HepG2 (cell line): ENCODE data around the gene FOCAD. TPM values are rescaled to one million over a fixed set of nuclear protein-coding genes. Genes with fewer than 3 reads are reported as not detected.

ENCODE experiments used
- DNMT1 ChIP-seq: sonication (generic); formaldehyde crosslinking; IDR thresholded peaks from 2 replicates; pipeline ENCODE4 v1.5.1; 2020; ENCODE audit warnings: mild to moderate bottlenecking, missing genetic modification reagents
- MTF2 ChIP-seq: sonication (generic); formaldehyde crosslinking; IDR thresholded peaks from 2 replicates; pipeline ENCODE4 v1.5.0; 2020; ENCODE audit warnings: missing genetic modification reagents, borderline replicate concordance
- SALL1 ChIP-seq: sonication (generic); formaldehyde crosslinking; IDR thresholded peaks from 2 replicates; pipeline ENCODE4 v1.8.0; 2022; ENCODE audit warnings: mild to moderate bottlenecking, missing genetic modification reagents
- SMAD1 ChIP-seq: sonication (generic); formaldehyde crosslinking; IDR thresholded peaks from 2 replicates; pipeline ENCODE4 v1.4.0; 2020; ENCODE audit warnings: missing genetic modification reagents, low read depth, mild to moderate bottlenecking, borderline replicate concordance
- ZBTB20 ChIP-seq: sonication (generic); formaldehyde crosslinking; IDR thresholded peaks from 2 replicates; pipeline ENCODE4 v1.8.1; 2023; ENCODE audit warnings: missing genetic modification reagents, low read depth, mild to moderate bottlenecking, borderline replicate concordance
- ZNF337 ChIP-seq: sonication (generic); formaldehyde crosslinking; IDR thresholded peaks from 2 replicates; pipeline ENCODE4 v1.5.1; 2020; ENCODE audit warnings: missing genetic modification reagents, low read depth, mild to moderate bottlenecking, borderline replicate concordance
- ZNF546 ChIP-seq: sonication (generic); formaldehyde crosslinking; conservative IDR thresholded peaks from 2 replicates; pipeline ENCODE4 v1.8.1; 2023; ENCODE audit warnings: mild to moderate bottlenecking, missing genetic modification reagents
- ZNF674 ChIP-seq: sonication (generic); formaldehyde crosslinking; IDR thresholded peaks from 2 replicates; pipeline ENCODE4 v1.5.0; 2020; ENCODE audit warnings: low read depth, mild to moderate bottlenecking, missing genetic modification reagents
- ZSCAN12 ChIP-seq: sonication (generic); formaldehyde crosslinking; IDR thresholded peaks from 2 replicates; pipeline ENCODE4 v1.9.0; 2021; ENCODE audit warnings: mild to moderate bottlenecking, missing genetic modification reagents
- ZSCAN29 ChIP-seq: sonication (generic); formaldehyde crosslinking; conservative IDR thresholded peaks from 2 replicates; pipeline ENCODE4 v1.4.0; 2020; ENCODE audit warnings: mild to moderate bottlenecking, missing genetic modification reagents
- polyA plus RNA-seq, 8 experiments: library from polyadenylated mRNA; depleted of rRNA in 3 of 8; stranded (reverse) in 7 of 8; unstranded in 1 of 8; fragments of >200 nt; fragmentation: Illumina TruSeq in 4 of 8; extraction: Trizol in 4 of 8; gene quantifications; 2 replicates each; pipeline versions ENCODE4 v1.2.1 to v1.2.3, GENCODE V29; 2011 to 2016; ENCODE audit warnings: low read depth in 4 of 8, missing spikeins in 1 of 8, mixed read lengths in 1 of 8; ENCODE audit not compliant: insufficient read depth in 1 of 8
- total RNA-seq, 5 experiments: library from RNA; depleted of rRNA; stranded (reverse); fragments of >200 nt; fragmentation: Illumina TruSeq; extraction: Trizol; gene quantifications; 2 replicates each; pipeline ENCODE4 v1.2.3, GENCODE V29; 2016; ENCODE audit warnings: low read depth in 1 of 5
- TF ChIP-seq, protein P1 (sequence below): sonication (generic); formaldehyde crosslinking; IDR thresholded peaks from 2 replicates; pipeline ENCODE4 v1.4.0; 2020; ENCODE audit warnings: missing genetic modification reagents, borderline replicate concordance
- TF ChIP-seq, protein P2 (sequence below), 2 experiments: sonication (generic) in 1 of 2; formaldehyde crosslinking in 1 of 2; IDR thresholded peaks; 2 replicates each; pipeline versions ENCODE4 v1.4.0 to v1.6.1; 2016 to 2020; ENCODE audit warnings: borderline replicate concordance in 1 of 2, low read depth in 1 of 2, mild to moderate bottlenecking in 1 of 2, missing genetic modification reagents in 1 of 2
- TF ChIP-seq, protein P3 (sequence below): sonication (generic); formaldehyde crosslinking; IDR thresholded peaks from 2 replicates; pipeline ENCODE4 v1.5.0; 2020; ENCODE audit warnings: mild to moderate bottlenecking, missing genetic modification reagents
- TF ChIP-seq, protein P4 (sequence below): IDR thresholded peaks from 2 replicates; pipeline ENCODE4 v1.6.1; 2016; ENCODE audit warnings: missing biosample characterization, missing genetic modification reagents, low read depth

FOCAD gene
- total and polyA plus RNA-seq, 2 of the 13 experiments (the other 11 are each of a cell fraction or from before 2014, with no cell fraction given) = 18.0 to 31.1 TPM

DNA sequence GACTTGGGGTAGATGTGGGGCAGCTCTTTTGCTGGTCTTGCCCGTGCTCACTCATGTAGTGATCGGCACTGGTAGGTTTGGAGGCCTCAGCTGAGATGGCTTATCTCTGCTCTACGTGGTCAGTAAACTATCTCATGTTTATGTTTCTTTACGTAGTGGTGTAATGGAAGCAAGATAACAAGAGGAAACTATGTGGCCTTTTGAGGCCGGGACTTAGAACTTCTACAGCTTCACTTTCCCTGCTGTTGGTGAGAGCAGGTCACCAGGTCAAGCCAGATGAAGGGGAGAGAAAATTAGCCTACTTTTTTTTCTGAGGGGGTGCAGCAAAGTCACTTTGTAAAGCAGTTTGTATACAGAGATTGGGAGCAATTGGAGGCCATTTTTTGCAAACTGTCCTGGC, 8.5 kb downstream of the FOCAD start (continued):
- TF ChIP-seq, protein P1, sequence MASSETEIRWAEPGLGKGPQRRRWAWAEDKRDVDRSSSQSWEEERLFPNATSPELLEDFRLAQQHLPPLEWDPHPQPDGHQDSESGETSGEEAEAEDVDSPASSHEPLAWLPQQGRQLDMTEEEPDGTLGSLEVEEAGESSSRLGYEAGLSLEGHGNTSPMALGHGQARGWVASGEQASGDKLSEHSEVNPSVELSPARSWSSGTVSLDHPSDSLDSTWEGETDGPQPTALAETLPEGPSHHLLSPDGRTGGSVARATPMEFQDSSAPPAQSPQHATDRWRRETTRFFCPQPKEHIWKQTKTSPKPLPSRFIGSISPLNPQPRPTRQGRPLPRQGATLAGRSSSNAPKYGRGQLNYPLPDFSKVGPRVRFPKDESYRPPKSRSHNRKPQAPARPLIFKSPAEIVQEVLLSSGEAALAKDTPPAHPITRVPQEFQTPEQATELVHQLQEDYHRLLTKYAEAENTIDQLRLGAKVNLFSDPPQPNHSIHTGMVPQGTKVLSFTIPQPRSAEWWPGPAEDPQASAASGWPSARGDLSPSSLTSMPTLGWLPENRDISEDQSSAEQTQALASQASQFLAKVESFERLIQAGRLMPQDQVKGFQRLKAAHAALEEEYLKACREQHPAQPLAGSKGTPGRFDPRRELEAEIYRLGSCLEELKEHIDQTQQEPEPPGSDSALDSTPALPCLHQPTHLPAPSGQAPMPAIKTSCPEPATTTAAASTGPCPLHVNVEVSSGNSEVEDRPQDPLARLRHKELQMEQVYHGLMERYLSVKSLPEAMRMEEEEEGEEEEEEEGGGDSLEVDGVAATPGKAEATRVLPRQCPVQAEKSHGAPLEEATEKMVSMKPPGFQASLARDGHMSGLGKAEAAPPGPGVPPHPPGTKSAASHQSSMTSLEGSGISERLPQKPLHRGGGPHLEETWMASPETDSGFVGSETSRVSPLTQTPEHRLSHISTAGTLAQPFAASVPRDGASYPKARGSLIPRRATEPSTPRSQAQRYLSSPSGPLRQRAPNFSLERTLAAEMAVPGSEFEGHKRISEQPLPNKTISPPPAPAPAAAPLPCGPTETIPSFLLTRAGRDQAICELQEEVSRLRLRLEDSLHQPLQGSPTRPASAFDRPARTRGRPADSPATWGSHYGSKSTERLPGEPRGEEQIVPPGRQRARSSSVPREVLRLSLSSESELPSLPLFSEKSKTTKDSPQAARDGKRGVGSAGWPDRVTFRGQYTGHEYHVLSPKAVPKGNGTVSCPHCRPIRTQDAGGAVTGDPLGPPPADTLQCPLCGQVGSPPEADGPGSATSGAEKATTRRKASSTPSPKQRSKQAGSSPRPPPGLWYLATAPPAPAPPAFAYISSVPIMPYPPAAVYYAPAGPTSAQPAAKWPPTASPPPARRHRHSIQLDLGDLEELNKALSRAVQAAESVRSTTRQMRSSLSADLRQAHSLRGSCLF (CRISPR knock-in tag) = no peak
- TF ChIP-seq ZNF546 (CRISPR knock-in tag) = no peak
- peak; percentile 98; the same call in 1 of the 2 replicates for TF ChIP-seq ZBTB20 (CRISPR knock-in tag)
- TF ChIP-seq, protein P2, sequence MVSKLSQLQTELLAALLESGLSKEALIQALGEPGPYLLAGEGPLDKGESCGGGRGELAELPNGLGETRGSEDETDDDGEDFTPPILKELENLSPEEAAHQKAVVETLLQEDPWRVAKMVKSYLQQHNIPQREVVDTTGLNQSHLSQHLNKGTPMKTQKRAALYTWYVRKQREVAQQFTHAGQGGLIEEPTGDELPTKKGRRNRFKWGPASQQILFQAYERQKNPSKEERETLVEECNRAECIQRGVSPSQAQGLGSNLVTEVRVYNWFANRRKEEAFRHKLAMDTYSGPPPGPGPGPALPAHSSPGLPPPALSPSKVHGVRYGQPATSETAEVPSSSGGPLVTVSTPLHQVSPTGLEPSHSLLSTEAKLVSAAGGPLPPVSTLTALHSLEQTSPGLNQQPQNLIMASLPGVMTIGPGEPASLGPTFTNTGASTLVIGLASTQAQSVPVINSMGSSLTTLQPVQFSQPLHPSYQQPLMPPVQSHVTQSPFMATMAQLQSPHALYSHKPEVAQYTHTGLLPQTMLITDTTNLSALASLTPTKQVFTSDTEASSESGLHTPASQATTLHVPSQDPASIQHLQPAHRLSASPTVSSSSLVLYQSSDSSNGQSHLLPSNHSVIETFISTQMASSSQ (IDR thresholded peaks at IDR 0.05; ENCODE audit: low read depth) = no peak
- TF ChIP-seq, protein P2 (CRISPR knock-in tag; IDR thresholded peaks at IDR 0.05; ENCODE audit: borderline replicate concordance) = peak; percentile 73; the same call in 1 of the 2 replicates
- TF ChIP-seq, protein P3, sequence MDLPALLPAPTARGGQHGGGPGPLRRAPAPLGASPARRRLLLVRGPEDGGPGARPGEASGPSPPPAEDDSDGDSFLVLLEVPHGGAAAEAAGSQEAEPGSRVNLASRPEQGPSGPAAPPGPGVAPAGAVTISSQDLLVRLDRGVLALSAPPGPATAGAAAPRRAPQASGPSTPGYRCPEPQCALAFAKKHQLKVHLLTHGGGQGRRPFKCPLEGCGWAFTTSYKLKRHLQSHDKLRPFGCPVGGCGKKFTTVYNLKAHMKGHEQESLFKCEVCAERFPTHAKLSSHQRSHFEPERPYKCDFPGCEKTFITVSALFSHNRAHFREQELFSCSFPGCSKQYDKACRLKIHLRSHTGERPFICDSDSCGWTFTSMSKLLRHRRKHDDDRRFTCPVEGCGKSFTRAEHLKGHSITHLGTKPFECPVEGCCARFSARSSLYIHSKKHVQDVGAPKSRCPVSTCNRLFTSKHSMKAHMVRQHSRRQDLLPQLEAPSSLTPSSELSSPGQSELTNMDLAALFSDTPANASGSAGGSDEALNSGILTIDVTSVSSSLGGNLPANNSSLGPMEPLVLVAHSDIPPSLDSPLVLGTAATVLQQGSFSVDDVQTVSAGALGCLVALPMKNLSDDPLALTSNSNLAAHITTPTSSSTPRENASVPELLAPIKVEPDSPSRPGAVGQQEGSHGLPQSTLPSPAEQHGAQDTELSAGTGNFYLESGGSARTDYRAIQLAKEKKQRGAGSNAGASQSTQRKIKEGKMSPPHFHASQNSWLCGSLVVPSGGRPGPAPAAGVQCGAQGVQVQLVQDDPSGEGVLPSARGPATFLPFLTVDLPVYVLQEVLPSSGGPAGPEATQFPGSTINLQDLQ = no peak
- TF ChIP-seq SMAD1 (CRISPR knock-in tag) = no peak
- no peak for TF ChIP-seq MTF2
- TF ChIP-seq ZNF674 (CRISPR knock-in tag) = no peak
- TF ChIP-seq, protein P4, sequence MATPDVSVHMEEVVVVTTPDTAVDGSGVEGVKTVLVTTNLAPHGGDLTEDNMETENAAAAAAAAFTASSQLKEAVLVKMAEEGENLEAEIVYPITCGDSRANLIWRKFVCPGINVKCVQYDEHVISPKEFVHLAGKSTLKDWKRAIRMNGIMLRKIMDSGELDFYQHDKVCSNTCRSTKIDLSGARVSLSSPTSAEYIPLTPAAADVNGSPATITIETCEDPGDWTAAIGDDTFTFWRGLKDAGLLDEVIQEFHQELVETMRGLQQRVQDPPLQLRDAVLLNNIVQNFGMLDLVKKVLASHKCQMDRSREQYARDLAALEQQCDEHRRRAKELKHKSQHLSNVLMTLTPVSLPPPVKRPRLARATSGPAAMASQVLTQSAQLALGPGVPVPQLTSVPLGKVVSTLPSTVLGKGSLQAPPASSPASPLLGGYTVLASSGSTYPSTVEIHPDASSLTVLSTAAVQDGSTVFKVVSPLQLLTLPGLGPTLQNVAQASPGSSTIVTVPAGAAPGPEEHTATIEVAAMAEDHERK = no peak
- TF ChIP-seq DNMT1 (CRISPR knock-in tag) = no peak
- no peak for TF ChIP-seq ZSCAN12 (CRISPR knock-in tag)
- TF ChIP-seq ZNF337 (CRISPR knock-in tag) = 0 out of 2 replicates have a peak, but pooled peaks have one; percentile 64
- no peak for TF ChIP-seq ZSCAN29 (CRISPR knock-in tag)
- TF ChIP-seq SALL1 (CRISPR knock-in tag) = peak; percentile 74
